ENCODE results near the gene UGT1A10.

DNA sequence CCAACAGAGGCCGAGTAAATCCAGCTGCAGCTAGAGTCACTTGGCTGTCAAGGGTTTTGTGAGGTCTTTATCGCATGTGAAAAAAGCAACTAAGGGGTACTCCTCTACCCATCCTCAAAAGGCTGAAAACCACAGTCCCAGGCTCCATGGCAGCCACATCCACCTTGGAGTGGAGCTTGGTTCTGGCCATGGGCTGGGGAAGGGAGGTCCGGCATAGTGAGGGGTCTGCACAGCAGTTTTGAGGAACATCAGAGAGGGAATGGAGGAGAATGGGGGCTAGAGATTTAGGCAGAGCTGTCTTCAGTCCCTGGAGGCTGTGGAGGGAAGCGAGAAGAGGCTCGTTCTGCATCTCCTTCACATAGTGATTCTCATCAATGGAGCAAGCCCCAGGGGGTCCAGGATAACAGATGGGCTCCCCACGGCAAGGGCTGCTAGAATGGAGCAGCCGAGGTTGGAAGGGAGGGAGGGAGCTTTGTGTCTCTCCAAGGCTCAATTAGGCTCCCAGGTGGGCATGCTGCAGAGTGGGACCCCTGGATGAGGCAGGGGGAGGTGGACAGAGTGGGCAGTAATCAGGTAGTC lies 162.9 kb downstream of the UGT1A10 start:
- TF ChIP-seq, protein P1, sequence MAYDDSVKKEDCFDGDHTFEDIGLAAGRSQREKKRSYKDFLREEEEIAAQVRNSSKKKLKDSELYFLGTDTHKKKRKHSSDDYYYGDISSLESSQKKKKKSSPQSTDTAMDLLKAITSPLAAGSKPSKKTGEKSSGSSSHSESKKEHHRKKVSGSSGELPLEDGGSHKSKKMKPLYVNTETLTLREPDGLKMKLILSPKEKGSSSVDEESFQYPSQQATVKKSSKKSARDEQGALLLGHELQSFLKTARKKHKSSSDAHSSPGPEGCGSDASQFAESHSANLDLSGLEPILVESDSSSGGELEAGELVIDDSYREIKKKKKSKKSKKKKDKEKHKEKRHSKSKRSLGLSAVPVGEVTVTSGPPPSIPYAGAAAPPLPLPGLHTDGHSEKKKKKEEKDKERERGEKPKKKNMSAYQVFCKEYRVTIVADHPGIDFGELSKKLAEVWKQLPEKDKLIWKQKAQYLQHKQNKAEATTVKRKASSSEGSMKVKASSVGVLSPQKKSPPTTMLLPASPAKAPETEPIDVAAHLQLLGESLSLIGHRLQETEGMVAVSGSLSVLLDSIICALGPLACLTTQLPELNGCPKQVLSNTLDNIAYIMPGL (CRISPR knock-in tag; IDR thresholded peaks at IDR 0.05; ENCODE audit: borderline replicate concordance in 1 of 2, low read depth in 1 of 2), result no peak
- no peak for TF ChIP-seq EP300 (IDR thresholded peaks at IDR 0.05; ENCODE audit: low read depth in 2 of 2, low read length in 2 of 2)
- no peak for TF ChIP-seq EP300 (CRISPR knock-in tag; IDR thresholded peaks at IDR 0.05; ENCODE audit: borderline replicate concordance)
- TF ChIP-seq CREB1 (IDR thresholded peaks at IDR 0.05), result no peak
- no peak for TF ChIP-seq CREB1 (CRISPR knock-in tag; IDR thresholded peaks at IDR 0.05)
- TF ChIP-seq, protein P2, sequence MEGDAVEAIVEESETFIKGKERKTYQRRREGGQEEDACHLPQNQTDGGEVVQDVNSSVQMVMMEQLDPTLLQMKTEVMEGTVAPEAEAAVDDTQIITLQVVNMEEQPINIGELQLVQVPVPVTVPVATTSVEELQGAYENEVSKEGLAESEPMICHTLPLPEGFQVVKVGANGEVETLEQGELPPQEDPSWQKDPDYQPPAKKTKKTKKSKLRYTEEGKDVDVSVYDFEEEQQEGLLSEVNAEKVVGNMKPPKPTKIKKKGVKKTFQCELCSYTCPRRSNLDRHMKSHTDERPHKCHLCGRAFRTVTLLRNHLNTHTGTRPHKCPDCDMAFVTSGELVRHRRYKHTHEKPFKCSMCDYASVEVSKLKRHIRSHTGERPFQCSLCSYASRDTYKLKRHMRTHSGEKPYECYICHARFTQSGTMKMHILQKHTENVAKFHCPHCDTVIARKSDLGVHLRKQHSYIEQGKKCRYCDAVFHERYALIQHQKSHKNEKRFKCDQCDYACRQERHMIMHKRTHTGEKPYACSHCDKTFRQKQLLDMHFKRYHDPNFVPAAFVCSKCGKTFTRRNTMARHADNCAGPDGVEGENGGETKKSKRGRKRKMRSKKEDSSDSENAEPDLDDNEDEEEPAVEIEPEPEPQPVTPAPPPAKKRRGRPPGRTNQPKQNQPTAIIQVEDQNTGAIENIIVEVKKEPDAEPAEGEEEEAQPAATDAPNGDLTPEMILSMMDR (CRISPR knock-in tag; IDR thresholded peaks at IDR 0.05), result no peak
- no peak for TF ChIP-seq NR2F6 (IDR thresholded peaks at IDR 0.05)
- no peak for TF ChIP-seq NR2F6 (CRISPR knock-in tag; IDR thresholded peaks at IDR 0.05)
- no peak for TF ChIP-seq ZBTB8A (CRISPR knock-in tag; IDR thresholded peaks at IDR 0.05; ENCODE audit: borderline replicate concordance, low read depth)
- TF ChIP-seq, protein P3, sequence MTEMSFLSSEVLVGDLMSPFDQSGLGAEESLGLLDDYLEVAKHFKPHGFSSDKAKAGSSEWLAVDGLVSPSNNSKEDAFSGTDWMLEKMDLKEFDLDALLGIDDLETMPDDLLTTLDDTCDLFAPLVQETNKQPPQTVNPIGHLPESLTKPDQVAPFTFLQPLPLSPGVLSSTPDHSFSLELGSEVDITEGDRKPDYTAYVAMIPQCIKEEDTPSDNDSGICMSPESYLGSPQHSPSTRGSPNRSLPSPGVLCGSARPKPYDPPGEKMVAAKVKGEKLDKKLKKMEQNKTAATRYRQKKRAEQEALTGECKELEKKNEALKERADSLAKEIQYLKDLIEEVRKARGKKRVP (CRISPR knock-in tag; IDR thresholded peaks at IDR 0.05), result no peak
- TF ChIP-seq KLF15 (CRISPR knock-in tag; IDR thresholded peaks at IDR 0.05; ENCODE audit: borderline replicate concordance), result no peak
- TF ChIP-seq, protein P4, sequence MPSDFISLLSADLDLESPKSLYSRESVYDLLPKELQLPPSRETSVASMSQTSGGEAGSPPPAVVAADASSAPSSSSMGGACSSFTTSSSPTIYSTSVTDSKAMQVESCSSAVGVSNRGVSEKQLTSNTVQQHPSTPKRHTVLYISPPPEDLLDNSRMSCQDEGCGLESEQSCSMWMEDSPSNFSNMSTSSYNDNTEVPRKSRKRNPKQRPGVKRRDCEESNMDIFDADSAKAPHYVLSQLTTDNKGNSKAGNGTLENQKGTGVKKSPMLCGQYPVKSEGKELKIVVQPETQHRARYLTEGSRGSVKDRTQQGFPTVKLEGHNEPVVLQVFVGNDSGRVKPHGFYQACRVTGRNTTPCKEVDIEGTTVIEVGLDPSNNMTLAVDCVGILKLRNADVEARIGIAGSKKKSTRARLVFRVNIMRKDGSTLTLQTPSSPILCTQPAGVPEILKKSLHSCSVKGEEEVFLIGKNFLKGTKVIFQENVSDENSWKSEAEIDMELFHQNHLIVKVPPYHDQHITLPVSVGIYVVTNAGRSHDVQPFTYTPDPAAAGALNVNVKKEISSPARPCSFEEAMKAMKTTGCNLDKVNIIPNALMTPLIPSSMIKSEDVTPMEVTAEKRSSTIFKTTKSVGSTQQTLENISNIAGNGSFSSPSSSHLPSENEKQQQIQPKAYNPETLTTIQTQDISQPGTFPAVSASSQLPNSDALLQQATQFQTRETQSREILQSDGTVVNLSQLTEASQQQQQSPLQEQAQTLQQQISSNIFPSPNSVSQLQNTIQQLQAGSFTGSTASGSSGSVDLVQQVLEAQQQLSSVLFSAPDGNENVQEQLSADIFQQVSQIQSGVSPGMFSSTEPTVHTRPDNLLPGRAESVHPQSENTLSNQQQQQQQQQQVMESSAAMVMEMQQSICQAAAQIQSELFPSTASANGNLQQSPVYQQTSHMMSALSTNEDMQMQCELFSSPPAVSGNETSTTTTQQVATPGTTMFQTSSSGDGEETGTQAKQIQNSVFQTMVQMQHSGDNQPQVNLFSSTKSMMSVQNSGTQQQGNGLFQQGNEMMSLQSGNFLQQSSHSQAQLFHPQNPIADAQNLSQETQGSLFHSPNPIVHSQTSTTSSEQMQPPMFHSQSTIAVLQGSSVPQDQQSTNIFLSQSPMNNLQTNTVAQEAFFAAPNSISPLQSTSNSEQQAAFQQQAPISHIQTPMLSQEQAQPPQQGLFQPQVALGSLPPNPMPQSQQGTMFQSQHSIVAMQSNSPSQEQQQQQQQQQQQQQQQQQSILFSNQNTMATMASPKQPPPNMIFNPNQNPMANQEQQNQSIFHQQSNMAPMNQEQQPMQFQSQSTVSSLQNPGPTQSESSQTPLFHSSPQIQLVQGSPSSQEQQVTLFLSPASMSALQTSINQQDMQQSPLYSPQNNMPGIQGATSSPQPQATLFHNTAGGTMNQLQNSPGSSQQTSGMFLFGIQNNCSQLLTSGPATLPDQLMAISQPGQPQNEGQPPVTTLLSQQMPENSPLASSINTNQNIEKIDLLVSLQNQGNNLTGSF (CRISPR knock-in tag; IDR thresholded peaks at IDR 0.05), result no peak
- TF ChIP-seq, protein P5, sequence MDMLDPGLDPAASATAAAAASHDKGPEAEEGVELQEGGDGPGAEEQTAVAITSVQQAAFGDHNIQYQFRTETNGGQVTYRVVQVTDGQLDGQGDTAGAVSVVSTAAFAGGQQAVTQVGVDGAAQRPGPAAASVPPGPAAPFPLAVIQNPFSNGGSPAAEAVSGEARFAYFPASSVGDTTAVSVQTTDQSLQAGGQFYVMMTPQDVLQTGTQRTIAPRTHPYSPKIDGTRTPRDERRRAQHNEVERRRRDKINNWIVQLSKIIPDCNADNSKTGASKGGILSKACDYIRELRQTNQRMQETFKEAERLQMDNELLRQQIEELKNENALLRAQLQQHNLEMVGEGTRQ (IDR thresholded peaks at IDR 0.05; ENCODE audit: low read depth, low read length), result no peak
- TF ChIP-seq, protein P5 (CRISPR knock-in tag; IDR thresholded peaks at IDR 0.05; ENCODE audit: borderline replicate concordance), result no peak
